Endothelial cell (in vitro differentiated cells): ENCODE measurements around the gene PREPL. TPM values are rescaled to one million over a fixed set of nuclear protein-coding genes. Genes with fewer than 3 reads are reported as not detected.

Experiments
- DNase-seq: peaks from one replicate; pipeline ENCODE4 v3.0.0; 2021; ENCODE audit warnings: low spot score
- H3K27ac Mint-ChIP-seq: one replicate; pipeline ENCODE4 v1.8.0; 2021; ENCODE audit warnings: mixed read lengths, inconsistent platforms; ENCODE audit not compliant: unreplicated experiment
- H3K27me3 Mint-ChIP-seq: one replicate; pipeline ENCODE4 v1.8.0; 2021; ENCODE audit warnings: mild to moderate bottlenecking, moderate library complexity, mixed read lengths, inconsistent platforms; ENCODE audit not compliant: unreplicated experiment
- H3K36me3 Mint-ChIP-seq: one replicate; pipeline ENCODE4 v1.8.0; 2021; ENCODE audit warnings: mild to moderate bottlenecking, low read depth, mixed read lengths, inconsistent platforms; ENCODE audit not compliant: unreplicated experiment
- H3K4me1 Mint-ChIP-seq: one replicate; pipeline ENCODE4 v1.8.0; 2021; ENCODE audit warnings: mild to moderate bottlenecking, mixed read lengths, inconsistent platforms; ENCODE audit not compliant: unreplicated experiment
- H3K4me3 Mint-ChIP-seq: one replicate; pipeline ENCODE4 v1.8.0; 2021; ENCODE audit warnings: mild to moderate bottlenecking, mixed read lengths, inconsistent platforms; ENCODE audit not compliant: unreplicated experiment
- H3K9me3 Mint-ChIP-seq: one replicate; pipeline ENCODE4 v1.8.0; 2021; ENCODE audit warnings: mixed read lengths, inconsistent platforms; ENCODE audit not compliant: unreplicated experiment
- CTCF ChIP-seq: fragments of 200-600 bp; sonication (generic); IDR thresholded peaks from one replicate; pipeline ENCODE4 v1.5.0; 2021; ENCODE audit warnings: antibody characterized with exemption; ENCODE audit not compliant: unreplicated experiment
- total RNA-seq: library from RNA; stranded (reverse); fragmentation: NEBNext Ultra II Directional; extraction: Animal tissue kit (Norgen Biotek cat#: 25700); gene quantifications from one replicate; pipeline ENCODE4 v1.2.1, GENCODE V29; 2021; ENCODE audit not compliant: unreplicated experiment

The PREPL gene
- total RNA-seq, 1 donor from 2014 or later = 16.3 TPM

DNA sequence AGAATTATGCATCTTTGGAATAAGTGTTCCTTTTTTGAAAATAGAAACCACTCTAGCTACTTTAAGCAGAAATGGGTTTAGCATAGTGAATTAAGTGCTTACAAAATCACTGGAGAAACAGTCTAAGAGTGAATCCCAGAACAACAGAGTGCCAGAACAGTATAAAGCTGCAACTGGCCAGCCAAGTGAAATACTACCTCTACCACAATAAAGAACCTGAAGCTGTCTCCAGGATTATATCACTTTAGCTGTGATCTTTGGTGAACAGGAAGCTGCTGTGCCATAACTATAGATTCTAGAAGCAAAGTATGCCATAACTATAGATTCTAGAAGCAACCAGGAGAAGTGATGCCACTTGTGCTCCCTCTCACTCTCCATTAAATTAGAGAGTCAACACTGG lies 8.1 kb upstream of the PREPL start:
- Mint-ChIP-seq H3K27ac (no peak overlapping the region), H3K36me3 (no peaks in the 10 kb centered on the region), H3K27me3 (no peaks in the 10 kb centered on the region), H3K4me1 (no peaks in the 10 kb centered on the region), H3K4me3 (no peak overlapping the region), H3K9me3 (no peaks in the 10 kb centered on the region)
- TF ChIP-seq CTCF = no peak
- DNase-seq = no peak

DNA sequence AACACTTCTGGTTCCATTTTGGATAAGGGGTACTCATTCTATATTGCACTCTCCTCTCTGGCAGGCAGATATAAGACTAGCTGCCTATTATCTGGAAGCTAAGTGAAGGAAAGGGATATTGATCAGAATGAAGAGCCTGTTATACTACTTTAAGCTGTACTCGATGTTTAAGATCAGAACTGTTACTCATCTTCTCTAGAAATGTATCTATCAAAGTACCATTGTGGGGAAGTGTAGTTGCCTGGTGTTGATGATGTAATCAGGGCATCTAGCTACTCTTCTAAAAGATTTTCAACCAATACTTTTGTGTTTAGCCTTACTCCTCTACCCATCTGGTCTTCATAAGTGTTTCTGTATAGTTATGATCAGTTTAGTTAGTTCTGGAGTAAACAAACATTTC lies 6.3 kb upstream of the PREPL start:
- Mint-ChIP-seq H3K4me3 (no peak overlapping the region), H3K27ac (no peak overlapping the region), H3K9me3 (no peaks in the 10 kb centered on the region), H3K27me3 (peaks cover 1% of the 10 kb centered on the region), H3K36me3 (no peaks in the 10 kb centered on the region), H3K4me1 (peaks cover 5% of the 10 kb centered on the region)
- DNase-seq = no peak
- TF ChIP-seq CTCF = no peak

- Mint-ChIP-seq H3K9me3 (no peaks in the 10 kb centered on the region), H3K4me1 (peaks cover 17% of the 10 kb centered on the region), H3K27ac (no peak overlapping the region), H3K4me3 (no peak overlapping the region), H3K27me3 (peaks cover 7% of the 10 kb centered on the region), H3K36me3 (no peaks in the 10 kb centered on the region)
- DNase-seq = no peak
- no peak for TF ChIP-seq CTCF
These were observed 3.3 kb upstream of the PREPL start for GRCh38 chr2:44364604-44365003.

- Mint-ChIP-seq H3K36me3 (no peaks in the 10 kb centered on the region), H3K4me1 (peaks cover 17% of the 10 kb centered on the region), H3K9me3 (no peaks in the 10 kb centered on the region), H3K27ac (peak overlapping the region; percentile 76), H3K4me3 (peak overlapping the region; percentile 100), H3K27me3 (peaks cover 7% of the 10 kb centered on the region)
- DNase-seq = peak; percentile 36
- no peak for TF ChIP-seq CTCF
These were observed 1.1 kb upstream of the PREPL start for GRCh38 chr2:44362207-44363015.

DNA sequence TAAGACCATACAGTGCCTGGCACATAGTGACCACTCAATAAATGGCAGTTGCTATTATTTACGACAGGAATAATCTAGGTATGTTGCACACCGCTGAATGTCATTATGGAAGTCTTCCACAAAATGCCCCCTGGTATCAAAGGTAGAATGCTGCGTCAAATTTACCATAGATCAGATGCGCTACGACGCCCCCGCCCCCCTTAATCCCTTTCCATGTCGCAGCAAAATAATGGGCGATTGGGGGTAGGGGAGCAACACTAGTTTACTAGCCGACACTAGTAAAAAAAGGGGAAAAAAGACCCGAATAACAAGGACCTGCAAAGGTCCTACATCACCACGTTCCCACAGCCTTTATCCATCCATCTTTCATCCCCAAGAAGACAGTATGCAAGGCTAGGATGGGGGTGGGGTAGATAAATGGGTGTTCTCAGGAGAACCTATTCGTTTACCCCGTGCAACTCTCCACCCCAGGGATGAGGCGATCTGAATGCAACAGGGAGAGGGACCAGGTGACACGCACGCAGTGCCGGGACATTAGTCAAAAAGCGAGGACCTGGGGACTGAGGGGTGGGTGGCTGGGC lies 455 bp downstream of the PREPL start:
- DNase-seq = no peak
- TF ChIP-seq CTCF = no peak
- Mint-ChIP-seq H3K4me1 (peaks cover 17% of the 10 kb centered on the region), H3K9me3 (no peaks in the 10 kb centered on the region), H3K27me3 (peaks cover 7% of the 10 kb centered on the region), H3K4me3 (peak overlapping the region; percentile 98), H3K36me3 (no peaks in the 10 kb centered on the region), H3K27ac (peak overlapping the region; percentile 100)
